ENCODE results near the gene SFT2D3.

The SFT2D3 gene

DNA sequence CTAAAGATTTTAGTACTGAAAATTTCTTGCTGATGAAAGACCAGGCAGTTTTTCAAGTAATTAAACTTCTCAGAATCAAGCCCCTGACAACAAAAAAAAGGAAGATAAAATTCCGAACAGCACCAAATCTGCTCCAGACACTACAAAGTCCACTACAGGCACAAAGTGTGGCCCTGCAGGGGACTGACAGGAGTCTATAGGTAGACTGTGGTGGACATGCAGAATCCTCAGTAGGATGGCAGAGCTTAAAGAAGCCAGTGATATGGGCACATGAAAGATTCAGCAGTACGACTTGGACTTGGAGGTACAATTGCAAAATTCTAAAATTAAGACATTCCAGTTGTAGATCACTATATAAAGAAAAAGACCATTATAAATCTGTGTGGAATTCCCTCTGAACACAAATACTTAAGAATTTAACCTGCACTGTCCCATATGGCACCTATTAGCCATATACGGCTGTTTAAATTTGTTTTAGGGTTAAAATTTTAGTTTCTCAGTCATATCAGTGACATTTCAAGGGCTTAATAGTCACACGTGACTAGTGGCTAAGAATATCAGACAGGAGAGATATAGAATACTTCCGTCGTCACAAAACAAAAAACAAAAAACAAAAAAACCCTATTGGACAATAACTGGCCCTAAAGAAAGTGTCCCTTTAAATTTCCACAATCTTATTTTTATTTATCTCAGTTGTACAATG is 32.0 kb downstream of the SFT2D3 start:
- CTCF ChIA-PET, result interaction anchor here (1.0 kb wide), 1 partner anchor 123 kb away, joined by 7 read pairs; no protein-coding TSS in a partner anchor
- DNase-seq (ENCODE audit: low spot score), result no peak
- TF ChIP-seq, protein P1, sequence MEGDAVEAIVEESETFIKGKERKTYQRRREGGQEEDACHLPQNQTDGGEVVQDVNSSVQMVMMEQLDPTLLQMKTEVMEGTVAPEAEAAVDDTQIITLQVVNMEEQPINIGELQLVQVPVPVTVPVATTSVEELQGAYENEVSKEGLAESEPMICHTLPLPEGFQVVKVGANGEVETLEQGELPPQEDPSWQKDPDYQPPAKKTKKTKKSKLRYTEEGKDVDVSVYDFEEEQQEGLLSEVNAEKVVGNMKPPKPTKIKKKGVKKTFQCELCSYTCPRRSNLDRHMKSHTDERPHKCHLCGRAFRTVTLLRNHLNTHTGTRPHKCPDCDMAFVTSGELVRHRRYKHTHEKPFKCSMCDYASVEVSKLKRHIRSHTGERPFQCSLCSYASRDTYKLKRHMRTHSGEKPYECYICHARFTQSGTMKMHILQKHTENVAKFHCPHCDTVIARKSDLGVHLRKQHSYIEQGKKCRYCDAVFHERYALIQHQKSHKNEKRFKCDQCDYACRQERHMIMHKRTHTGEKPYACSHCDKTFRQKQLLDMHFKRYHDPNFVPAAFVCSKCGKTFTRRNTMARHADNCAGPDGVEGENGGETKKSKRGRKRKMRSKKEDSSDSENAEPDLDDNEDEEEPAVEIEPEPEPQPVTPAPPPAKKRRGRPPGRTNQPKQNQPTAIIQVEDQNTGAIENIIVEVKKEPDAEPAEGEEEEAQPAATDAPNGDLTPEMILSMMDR (conservative IDR thresholded peaks at IDR 0.05; ENCODE audit: low read depth), result no peak
- no peak overlapping the region for H3K27ac ChIP-seq
- POLR2A ChIA-PET (ENCODE audit: low non-redundant PET), result no interaction called here

DNA sequence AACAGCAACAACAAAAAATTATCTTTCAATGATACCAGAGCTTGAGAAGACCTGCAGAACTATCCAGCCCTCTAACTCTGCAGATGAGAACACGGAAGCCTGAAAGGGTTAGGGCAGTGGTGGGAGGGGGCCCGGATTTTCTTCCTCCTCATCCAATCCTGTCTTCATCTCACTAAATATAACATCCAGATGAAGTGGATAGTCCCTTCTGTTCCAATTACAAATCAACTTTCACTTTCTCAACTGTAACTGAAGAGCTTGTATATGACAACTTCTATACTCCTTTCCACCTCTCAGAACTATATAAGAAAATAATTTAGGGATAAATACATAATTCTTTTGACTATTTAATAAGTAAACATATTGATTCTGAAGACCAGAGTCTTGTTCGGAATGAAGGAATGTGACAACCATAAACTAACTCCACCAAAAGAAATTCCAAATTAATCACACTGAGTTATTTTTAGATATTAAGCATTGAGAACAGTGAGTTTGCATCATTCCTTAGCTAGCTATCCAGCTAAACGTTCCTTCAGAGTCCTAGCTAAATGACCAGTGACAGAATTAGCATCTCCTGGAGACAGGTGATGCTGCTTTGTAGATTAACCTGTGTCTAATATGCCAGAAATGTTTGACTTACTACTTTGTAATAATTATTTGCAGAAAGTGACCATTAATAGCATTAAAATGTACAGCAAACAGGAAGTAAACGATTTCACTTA is 32.7 kb downstream of the SFT2D3 start:
- POLR2A ChIA-PET (ENCODE audit: low non-redundant PET), result no interaction called here
- CTCF ChIA-PET, result no interaction called here

DNA sequence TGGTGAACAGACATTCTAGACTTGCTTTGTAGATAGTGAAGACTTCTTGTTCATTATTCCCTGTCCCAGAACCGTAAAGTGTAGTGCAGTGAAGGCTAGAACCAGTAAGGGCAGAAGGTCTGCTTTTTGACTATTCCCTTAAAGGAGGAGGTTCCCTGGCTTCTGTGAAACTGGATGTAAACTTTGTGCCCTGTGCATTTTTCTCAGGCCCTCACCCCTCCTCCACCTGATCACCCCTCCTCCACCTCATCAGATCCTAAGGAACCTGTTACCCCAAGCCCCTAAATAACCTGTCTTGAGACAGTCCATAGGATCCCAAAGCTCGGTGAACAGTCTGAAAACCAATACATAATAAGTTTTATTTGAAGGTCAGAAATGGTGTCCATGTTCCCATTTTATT is 33.7 kb downstream of the SFT2D3 start:
- TF ChIP-seq, protein P1 (conservative IDR thresholded peaks at IDR 0.05; ENCODE audit: low read depth), result no peak
- no peak for DNase-seq (ENCODE audit: low spot score)
- ChIA-PET CTCF (no interaction called here), POLR2A (ENCODE audit: low non-redundant PET) (no interaction called here)
- H3K27ac ChIP-seq, result no peak overlapping the region

More for the DNA sequence above, 32.7 kb downstream of the SFT2D3 start:
- DNase-seq (ENCODE audit: low spot score), result no peak
- TF ChIP-seq, protein P1 (conservative IDR thresholded peaks at IDR 0.05; ENCODE audit: low read depth), result no peak
- no peak overlapping the region for H3K27ac ChIP-seq

DNA sequence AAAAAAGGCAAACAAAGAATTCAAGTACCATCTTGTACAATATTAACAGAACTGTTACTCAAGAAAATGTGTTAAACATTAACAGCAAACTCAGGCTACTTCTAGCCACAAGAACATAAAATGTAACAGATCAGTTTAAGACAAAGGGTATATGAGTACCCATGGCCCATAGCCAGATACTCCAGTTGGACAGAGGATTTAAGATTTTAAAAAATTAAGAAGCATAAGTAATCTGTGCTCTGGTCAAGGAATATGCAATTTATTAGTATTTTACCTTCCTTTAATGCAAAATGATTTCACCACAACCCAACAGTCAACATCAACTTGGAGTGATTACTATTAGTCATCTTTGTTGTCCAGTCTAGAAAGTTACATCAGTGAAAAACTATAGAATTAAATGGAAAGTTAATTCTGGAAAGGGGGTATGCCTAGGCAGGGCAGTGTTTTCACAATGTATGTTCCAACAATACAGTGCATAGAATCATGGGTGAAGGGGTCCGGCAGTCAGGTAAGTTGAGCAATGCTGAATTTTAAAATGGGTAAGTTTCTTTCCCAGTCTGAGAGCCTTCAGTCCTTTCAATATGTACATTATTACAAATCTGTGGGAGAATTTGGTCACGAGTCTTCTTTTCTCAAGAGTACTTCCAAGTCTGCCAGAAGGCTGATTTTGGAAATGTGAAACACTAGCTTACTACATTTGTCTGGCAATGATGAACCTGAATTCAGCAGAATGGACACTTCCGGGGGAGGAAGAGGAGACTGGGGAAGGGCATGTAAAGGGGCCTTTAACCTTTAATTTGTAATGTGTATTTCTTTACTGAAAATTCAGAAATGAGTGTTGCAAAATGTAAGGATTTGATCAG is 34.5 kb downstream of the SFT2D3 start:
- TF ChIP-seq, protein P1 (conservative IDR thresholded peaks at IDR 0.05; ENCODE audit: low read depth), result no peak
- no peak for DNase-seq (ENCODE audit: low spot score)
- H3K27ac ChIP-seq, result no peak overlapping the region
- ChIA-PET CTCF (no interaction called here), POLR2A (ENCODE audit: low non-redundant PET) (no interaction called here)

DNA sequence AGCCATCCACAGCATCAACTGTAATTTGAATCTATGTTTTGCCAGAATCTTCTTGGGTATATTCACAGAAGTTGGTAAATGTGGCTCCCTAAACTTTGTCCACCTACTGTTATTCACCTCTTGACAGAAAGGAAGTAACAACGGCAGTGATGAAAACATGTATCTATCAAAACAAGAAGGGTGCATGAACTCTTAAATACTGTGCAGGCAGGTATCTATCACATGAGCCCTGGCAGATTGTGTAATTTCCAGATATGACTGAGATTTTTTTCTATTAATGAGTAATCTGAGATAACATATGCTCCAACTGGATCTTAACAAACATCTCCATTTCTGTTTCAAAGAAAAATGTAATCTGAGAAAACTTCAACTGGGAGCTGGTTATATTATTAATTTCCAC is 36.6 kb downstream of the SFT2D3 start:
- no peak for DNase-seq (ENCODE audit: low spot score)
- H3K27ac ChIP-seq, result no peak overlapping the region
- TF ChIP-seq, protein P1 (conservative IDR thresholded peaks at IDR 0.05; ENCODE audit: low read depth), result no peak
- ChIA-PET CTCF (no interaction called here), POLR2A (ENCODE audit: low non-redundant PET) (no interaction called here)

DNA sequence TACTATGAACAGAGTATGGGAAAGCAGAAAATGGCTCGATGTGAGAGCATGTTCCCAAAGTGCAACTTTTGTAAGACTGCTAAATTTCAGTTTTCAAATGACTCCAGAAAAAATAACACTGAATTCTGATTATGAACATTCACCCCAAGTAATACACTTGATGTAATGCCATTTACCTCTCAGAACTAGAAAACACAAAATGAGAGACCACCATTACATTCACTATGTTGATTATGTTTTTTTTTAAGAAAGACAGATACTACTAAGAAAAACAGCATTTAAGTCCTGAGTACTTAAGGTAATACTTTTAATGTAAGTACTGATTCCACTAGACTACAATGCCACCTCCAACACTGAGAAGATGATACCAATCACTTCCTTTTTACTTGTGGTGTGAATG is 38.5 kb downstream of the SFT2D3 start:
- no peak overlapping the region for H3K27ac ChIP-seq
- TF ChIP-seq, protein P1 (conservative IDR thresholded peaks at IDR 0.05; ENCODE audit: low read depth), result no peak
- CTCF ChIA-PET, result no interaction called here
- no peak for DNase-seq (ENCODE audit: low spot score)
- POLR2A ChIA-PET (ENCODE audit: low non-redundant PET), result no interaction called here

Data from RWPE1 (cell line).